ENCODE results near the gene XRN2. TPM values are rescaled to one million over a fixed set of nuclear protein-coding genes. Genes with fewer than 3 reads are reported as not detected.
A peak's percentile ranks its signal among the peaks of the same experiment; 100 is the strongest.

Gene XRN2
- polyA plus RNA-seq, 1 donor from 2014 or later, result 142 TPM

- no peaks in the 10 kb centered on the region for H3K79me2 ChIP-seq (replicated peaks; ENCODE audit: insufficient read depth, low read length)
- no peaks in the 10 kb centered on the region for H3K9me3 ChIP-seq (ENCODE audit: low read length)
- no peak overlapping the region for H3K27ac ChIP-seq (ENCODE audit: low read length)
- H3K36me3 ChIP-seq (ENCODE audit: insufficient read depth, low read length), result no peaks in the 10 kb centered on the region
- H3K9ac ChIP-seq (ENCODE audit: low read length), result no peak overlapping the region
- no peaks in the 10 kb centered on the region for H4K20me1 ChIP-seq (ENCODE audit: insufficient read depth)
- no peaks in the 10 kb centered on the region for H3K9me2 ChIP-seq (ENCODE audit: insufficient read depth, low read length)
- TF ChIP-seq EZH2 (IDR thresholded peaks at IDR 0.05; ENCODE audit: borderline replicate concordance, insufficient read depth, low read length, poor library complexity, severe bottlenecking) (peak; percentile 40), RAD21 (conservative IDR thresholded peaks at IDR 0.05) (no peak), REST (IDR thresholded peaks at IDR 0.05; ENCODE audit: borderline replicate concordance) (no peak), EP300 (conservative IDR thresholded peaks at IDR 0.05; ENCODE audit: poor library complexity, severe bottlenecking) (no peak), POLR2AphosphoS5 (IDR thresholded peaks at IDR 0.05) (no peak), SMC3 (conservative IDR thresholded peaks at IDR 0.05; ENCODE audit: poor library complexity) (no peak)
- H3F3A ChIP-seq (ENCODE audit: insufficient read depth, low read length, poor library complexity, severe bottlenecking), result no peaks in the 10 kb centered on the region
- H3K27me3 ChIP-seq (ENCODE audit: insufficient read depth, low read depth, low read length), result peaks cover 97% of the 10 kb centered on the region
- H3K4me2 ChIP-seq (ENCODE audit: low read length), result no peak overlapping the region
- H3K4me3 ChIP-seq (ENCODE audit: low read length), result peak overlapping the region; percentile 42
- no peak overlapping the region for H2AFZ ChIP-seq (ENCODE audit: low read depth, low read length)
Observed at GRCh38 chr20:21396599-21397340, 93.6 kb downstream of the XRN2 start.

GRCh38 chr20:21397341-21398108 is 94.4 kb downstream of the XRN2 start, which contains the start of gene NKX2-4:
Gene NKX2-4 (minus strand): TSS chr20:21397526. CDS start chr20:21397399, 127 bp downstream.
- Histone ChIP-seq H3K9ac (ENCODE audit: low read length) (no peak within 1 kb of the TSS), H3K36me3 (ENCODE audit: insufficient read depth, low read length) (no peaks in the 10 kb centered on the region), H2AFZ (ENCODE audit: low read depth, low read length) (no peak within 1 kb of the TSS), H3K4me2 (ENCODE audit: low read length) (no peak within 1 kb of the TSS), H3K9me3 (ENCODE audit: low read length) (no peaks in the 10 kb centered on the region), H4K20me1 (ENCODE audit: insufficient read depth) (no peaks in the 10 kb centered on the region), H3K79me2 (replicated peaks; ENCODE audit: insufficient read depth, low read length) (no peaks in the 10 kb centered on the region), H3K4me3 (ENCODE audit: low read length) (peak within 1 kb of the TSS; percentile 42), H3K27me3 (ENCODE audit: insufficient read depth, low read depth, low read length) (peaks cover 97% of the 10 kb centered on the region), H3F3A (ENCODE audit: insufficient read depth, low read length, poor library complexity, severe bottlenecking) (no peaks in the 10 kb centered on the region), H3K27ac (ENCODE audit: low read length) (no peak within 1 kb of the TSS), H3K9me2 (ENCODE audit: insufficient read depth, low read length) (no peaks in the 10 kb centered on the region)
- TF ChIP-seq MXI1 (conservative IDR thresholded peaks at IDR 0.05; ENCODE audit: poor library complexity, severe bottlenecking) (no peak), RAD21 (conservative IDR thresholded peaks at IDR 0.05) (no peak), EP300 (conservative IDR thresholded peaks at IDR 0.05; ENCODE audit: poor library complexity, severe bottlenecking) (no peak), EZH2 (IDR thresholded peaks at IDR 0.05; ENCODE audit: borderline replicate concordance, insufficient read depth, low read length, poor library complexity, severe bottlenecking) (no peak), TAF1 (IDR thresholded peaks at IDR 0.05; ENCODE audit: low read depth) (no peak), POLR2AphosphoS5 (IDR thresholded peaks at IDR 0.05) (no peak), CTCF (IDR thresholded peaks at IDR 0.05; ENCODE audit: poor library complexity, severe bottlenecking) (no peak), SMC3 (conservative IDR thresholded peaks at IDR 0.05; ENCODE audit: poor library complexity) (no peak), REST (IDR thresholded peaks at IDR 0.05; ENCODE audit: borderline replicate concordance) (no peak)

Measured in neural cell (in vitro differentiated cells).